Fibroblast of skin of left biceps (primary cell): Measurements from ENCODE around the gene ADGRE3.

ENCODE experiments used
- DNase-seq, 2 experiments: peaks; one replicate each; pipeline ENCODE4 v3.0.0-alpha.2; 2013; ENCODE audit warnings: low read depth in 2 of 2

Gene ADGRE3, protein sequence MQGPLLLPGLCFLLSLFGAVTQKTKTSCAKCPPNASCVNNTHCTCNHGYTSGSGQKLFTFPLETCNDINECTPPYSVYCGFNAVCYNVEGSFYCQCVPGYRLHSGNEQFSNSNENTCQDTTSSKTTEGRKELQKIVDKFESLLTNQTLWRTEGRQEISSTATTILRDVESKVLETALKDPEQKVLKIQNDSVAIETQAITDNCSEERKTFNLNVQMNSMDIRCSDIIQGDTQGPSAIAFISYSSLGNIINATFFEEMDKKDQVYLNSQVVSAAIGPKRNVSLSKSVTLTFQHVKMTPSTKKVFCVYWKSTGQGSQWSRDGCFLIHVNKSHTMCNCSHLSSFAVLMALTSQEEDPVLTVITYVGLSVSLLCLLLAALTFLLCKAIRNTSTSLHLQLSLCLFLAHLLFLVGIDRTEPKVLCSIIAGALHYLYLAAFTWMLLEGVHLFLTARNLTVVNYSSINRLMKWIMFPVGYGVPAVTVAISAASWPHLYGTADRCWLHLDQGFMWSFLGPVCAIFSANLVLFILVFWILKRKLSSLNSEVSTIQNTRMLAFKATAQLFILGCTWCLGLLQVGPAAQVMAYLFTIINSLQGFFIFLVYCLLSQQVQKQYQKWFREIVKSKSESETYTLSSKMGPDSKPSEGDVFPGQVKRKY

DNA sequence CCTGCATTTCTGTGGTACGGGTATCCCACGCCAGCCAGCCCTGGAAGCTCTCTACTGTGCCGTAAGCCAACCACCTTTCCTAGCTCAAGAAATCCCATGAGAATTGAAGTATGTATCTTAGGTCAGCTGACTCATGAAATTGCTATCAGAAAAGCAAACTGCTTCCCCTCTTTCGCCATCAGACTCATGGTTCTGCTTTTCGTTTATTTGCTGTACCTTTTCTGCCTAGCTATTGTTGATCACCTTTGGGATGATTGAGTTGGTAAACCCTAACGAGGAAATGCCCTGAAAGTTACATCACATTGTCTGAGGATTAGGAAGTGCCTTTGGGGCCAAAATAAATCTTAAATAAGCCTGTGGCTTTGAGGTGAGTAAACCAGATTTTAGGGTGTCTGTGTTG lies at the start of gene ADGRE3:
ADGRE3 (minus strand) TSS at position 81 of the 400 bp plus-strand sequence; CDS start at position 7, 74 bp downstream.
- DNase-seq = no peak

DNA sequence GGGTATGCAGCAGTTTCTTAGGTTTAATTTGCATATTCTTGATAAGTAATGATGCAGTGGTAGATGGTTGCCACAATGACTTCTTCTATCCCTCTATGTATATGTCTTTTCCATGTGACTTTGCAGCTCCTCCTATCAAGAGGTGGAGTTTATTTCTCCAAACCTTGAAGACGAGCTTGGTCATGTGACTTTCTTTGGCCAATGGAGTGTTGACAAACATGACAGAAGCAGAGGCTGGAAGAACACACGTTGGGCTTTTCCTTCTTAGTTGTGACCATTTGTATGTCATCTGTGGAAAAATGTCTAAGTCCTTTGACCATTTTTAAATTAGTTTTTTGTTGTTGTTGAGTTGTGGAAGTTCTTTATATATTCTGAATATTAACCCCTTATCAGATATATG lies 47.5 kb upstream of the ADGRE3 start:
- DNase-seq = no peak

DNA sequence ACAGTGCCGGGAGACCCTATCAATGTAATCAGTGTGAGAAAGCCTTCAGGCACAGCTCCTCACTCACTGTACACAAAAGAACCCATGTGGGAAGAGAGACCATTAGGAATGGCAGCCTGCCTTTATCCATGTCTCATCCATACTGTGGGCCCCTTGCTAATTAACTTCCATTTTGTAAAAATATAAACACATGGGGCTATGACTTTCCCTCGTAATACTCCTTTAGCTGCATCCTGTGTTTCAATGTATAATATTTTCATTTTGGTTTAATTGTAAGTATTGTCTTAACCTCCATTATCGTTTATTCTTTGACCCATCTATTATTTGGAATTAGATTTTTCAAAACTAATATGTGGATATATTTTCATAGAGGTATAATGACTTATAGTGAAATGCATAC lies 44.5 kb upstream of the ADGRE3 start:
- DNase-seq = no peak

DNA sequence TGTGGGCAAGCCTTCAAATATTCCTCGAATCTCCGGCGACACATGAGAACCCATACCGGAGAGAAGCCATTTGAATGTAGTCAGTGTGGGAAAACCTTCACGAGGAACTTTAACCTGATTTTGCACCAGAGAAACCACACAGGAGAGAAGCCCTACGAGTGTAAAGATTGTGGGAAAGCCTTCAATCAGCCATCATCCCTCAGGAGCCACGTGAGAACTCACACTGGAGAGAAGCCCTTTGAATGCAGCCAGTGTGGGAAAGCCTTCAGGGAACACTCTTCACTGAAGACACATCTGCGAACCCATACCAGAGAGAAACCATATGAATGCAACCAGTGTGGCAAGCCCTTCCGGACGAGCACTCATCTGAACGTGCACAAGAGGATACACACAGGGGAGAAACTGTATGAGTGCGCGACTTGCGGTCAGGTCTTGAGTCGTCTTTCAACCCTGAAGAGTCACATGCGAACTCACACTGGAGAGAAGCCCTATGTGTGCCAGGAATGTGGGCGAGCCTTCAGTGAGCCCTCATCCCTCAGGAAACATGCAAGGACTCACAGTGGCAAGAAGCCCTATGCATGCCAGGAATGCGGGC lies 44.0 kb upstream of the ADGRE3 start:
- no peak for DNase-seq

DNA sequence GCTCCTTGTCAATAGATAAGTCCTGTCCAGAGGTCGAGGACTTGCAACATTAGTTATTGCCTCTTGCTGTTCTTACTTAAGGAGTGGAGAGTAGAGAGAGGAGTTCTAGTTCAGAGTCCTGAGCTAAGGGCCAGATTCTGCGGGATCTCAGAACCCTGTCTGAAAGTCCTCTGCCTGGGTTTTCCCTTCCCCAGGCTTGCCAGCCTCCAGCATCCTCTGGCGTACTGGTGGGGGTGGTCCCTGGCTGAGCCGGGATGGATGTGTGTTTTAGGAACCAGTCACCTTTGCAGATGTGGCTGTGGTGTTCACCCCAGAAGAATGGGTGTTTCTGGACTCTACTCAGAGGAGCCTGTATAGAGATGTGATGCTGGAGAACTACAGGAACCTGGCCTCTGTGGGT lies 41.2 kb upstream of the ADGRE3 start:
- no peak for DNase-seq

DNA sequence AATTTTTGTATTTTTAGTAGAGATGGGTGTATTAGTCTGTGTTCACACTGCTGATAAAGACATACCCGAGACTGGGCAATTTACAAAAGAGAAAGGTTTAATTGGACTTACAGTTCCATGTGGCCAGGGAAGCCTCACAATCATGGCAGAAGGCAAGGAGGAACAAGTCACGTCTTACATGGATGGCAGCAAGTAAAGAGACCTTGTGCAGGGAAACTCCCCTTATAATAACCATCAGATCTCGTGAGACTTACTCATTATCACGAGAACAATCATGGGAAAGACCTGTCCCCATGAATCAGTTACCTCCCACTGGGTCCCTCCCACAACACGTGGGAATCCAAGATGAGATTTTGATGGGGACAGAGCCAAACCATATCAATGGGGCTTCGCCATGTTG lies 29.8 kb upstream of the ADGRE3 start:
- DNase-seq = no peak

DNA sequence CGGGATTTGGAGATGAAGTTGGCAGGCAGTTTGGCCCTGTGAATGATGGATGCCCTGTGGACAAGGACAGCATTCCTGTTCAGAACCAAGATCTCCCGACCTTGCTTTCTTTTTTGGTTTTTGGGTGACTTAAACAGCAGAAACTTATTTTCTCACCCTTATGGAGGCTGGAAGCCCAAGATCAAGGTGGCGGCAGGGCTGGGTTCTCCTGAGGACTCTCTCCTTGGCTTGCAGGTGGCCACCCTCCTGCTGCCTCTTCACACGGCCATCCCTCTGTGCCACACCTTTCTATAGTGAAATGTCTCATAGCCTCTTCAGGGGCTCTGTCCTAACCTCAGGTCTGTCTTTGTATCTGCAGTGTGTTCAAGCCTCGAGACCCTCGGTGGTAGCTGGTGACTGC lies 29.2 kb upstream of the ADGRE3 start:
- no peak for DNase-seq

DNA sequence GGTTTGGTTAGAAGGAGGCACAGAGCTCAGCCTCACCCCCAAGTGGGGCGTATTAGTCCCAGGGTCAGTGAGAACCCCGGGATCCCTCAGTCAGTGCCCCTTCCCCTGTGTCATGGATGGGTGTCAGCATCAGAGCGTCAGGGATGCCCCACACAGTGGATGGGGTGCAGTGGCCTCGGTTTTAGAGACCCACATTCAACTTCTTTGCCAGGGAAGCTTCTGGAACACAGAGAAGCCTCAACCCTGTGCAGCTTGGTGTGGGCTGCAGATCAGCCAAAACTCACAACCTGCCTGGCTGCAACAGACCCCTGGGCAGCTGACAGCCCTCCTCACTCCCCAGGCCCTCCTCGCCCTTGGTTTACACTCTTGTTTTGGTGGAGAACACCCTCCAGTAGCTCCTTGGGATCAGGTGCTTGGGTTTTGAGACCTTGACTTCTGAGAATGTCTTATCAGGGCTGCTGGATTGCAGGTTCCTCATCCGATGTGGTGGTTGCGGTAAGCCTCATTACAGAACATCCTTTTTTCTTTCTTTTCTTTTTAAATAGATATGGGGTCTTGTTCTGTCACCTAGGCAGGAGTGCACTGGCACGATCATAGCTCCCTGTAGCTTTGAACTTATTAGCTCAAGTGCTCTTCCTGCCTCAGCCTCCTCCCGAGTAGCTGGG lies 26.2 kb upstream of the ADGRE3 start:
- DNase-seq = no peak

DNA sequence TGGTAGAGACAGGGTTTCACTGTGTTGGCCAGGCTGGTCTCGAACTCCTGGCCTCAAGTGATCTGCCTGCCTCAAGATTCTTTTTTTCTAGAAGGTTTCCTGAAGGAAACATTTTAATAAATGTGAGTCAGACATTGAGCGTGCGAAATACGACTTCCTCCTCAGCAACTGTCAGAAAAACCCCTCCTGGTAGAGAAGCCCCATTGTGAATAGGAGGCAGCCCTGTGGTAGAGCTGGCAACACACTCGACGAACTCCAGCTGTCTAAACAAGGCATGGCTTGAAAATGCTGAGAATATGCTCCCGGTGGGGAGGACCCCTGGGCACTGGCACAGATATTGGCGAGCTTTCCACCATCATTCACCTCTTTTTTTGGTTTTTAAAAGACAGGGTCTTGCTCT lies 25.0 kb upstream of the ADGRE3 start:
- DNase-seq = no peak

DNA sequence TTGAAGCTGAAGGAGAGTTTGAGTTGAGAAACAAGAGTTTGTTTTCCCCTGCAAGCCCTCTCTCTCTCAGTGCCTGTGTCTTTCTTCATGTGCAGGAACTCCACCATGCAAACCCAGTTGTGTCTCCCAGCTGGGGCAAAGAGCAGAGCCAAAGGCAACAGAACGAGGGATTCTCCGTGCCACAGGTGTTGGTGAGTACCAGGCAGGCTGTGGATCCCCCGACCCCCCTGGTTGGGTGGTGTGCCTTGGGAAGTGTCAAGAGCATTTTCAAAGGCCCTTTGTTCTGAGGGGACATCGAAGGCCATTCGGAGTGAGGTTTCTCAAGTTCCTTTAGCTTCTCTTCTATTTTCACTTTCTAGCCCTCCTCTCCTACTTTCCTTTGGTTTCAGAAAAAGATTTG lies 20.8 kb upstream of the ADGRE3 start:
- DNase-seq = no peak

DNA sequence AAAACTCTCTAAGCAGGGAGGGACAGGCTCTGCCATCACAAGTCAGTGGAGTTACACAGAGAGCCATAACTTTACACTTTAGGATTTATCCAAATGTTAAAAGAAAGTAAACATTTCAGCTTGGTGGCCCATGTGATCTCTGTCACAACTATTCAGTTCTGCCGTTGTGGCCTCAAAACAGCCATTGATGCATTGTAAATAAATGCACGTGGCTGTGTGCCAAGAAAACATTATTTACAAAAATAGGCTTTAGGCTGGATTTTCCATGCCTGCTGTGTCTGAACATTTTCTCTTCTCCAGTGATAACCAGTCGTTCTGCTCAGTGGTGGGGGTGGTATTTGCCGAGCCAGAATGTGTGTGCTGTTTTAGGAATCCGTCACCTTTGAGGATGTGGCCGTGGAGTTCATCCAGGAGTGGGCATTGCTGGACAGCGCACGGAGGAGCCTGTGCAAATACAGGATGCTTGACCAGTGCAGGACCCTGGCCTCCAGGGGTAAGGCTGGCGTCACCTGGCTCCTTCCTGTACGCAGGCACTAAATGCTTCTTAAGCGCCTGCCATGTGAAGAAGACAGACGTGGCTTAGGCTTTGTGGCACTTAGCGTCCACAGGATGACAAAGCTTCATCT lies 20.1 kb upstream of the ADGRE3 start:
- no peak for DNase-seq

DNA sequence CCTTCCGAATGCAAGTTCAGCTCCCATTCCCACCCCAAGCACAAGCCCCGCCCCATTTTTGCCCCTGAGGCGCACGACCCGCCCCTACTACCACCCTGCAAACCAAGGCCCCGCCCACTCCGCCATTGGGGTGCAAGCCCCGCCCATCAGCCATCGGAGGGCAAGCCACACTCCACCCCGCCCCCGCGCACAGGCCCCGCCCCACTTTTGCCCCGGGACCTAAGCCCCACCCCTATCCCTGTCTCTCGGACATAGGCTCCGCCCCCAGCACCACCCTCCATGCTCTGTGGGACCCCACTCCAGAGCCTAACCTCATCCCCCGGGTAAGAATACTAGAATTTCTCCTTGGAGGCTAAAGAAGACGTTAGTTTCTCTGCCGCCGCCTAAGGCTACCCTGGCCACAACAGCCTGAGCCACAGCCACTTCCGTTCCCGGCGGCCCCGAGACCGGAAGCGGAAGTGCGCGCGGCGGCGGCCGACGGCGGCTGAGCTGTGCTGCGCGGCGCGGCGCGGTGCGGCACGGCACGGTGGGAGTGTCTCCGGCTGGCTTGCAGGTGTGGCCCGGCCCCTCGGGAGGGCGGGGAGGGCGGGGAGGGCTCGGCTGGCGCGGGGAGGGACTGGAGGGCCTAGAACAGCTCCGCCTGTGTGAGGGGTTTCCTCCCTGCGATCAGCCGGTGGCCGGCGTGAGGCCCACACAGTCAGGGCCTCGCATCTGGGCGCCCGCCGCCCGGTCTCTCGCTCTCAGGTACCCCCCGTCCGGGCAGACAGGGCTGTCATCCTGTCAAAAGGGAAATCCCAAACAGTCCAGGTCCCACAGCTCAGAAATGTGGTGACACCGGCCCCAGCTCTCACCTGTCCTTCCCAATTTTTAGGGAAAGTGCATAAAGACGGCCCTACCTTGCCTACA lies 15.2 kb upstream of the ADGRE3 start, which contains the start of gene ZNF333:
ZNF333 (plus strand) TSS at position 451 of the 906 bp plus-strand sequence. CDS start 3,444 bp downstream, outside the sequence.
- peak; percentile 61 to 70 for DNase-seq

DNA sequence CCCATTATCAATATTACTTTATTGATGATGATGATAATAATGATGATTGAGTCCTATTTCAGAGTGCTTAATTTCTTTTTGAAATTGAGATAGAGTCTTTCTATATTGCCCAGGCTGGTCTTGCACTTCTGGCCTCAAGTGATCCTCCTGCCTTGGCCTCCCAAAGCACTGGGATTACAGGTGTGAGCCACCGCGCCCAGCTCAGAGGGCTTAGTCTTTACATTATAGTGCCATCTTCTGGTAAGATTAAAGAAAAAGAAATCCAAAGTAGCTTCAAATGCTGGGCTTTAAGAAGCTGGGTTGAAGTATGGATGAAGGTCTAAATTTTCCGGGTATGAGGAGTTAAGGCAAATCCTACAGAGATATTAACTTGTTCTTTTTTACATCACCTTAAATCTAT lies 11.8 kb upstream of the ADGRE3 start:
- no peak for DNase-seq

DNA sequence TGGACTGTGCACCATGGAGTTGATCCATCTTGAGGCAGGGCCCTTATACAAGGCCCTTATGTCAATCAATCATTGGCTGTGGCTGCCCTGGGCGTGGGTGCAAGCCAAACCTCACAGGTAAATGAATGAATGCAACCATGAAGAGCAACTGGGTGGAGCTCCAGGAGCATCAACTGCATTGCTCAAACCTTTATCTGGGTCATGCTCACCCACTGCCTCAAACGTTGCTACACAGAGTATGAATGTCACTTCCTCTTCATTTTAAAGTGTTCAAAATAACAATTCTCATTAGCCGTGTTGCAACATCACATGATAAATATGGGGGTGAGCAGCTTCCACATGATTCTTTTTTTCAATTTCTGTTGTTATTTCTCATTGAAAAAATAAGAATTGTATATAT lies 8.8 kb upstream of the ADGRE3 start:
- no peak for DNase-seq

DNA sequence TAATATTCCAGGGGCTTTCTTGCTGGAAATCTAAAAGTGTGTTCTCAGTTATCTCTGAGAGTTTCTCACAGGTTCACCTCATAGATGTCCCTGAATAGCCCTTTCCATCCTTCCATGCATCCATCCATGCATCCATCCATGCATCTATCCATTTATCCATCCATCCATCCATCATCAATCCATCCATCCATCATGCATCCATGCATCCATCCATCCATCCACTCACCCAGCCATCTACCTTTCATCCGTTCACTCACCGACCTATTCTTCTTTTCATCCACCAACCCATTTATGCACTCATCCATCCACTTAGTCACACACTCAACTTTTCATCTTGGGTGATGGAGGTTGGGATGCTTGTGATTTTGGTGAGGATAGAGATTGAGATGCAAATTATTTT lies 7.4 kb upstream of the ADGRE3 start:
- no peak for DNase-seq

DNA sequence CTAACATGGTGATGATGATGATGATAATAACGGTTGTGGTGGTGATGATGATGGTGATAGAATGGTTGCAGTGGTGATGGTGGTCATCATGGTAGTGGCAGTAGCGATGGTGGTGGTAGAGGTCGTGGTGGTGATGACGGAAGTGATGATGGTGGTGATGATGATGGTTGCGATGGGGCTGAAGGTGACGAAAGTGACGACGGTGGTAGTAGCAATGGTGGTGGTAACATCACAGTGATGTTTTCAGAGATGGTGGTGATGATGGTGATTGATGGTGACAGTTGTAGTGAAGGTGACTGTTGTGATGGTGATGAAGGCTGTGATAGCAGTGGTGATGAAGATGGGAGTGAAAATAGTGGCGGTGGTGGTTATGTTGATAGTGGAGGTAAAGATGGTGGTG lies 3.6 kb upstream of the ADGRE3 start:
- DNase-seq = no peak

DNA sequence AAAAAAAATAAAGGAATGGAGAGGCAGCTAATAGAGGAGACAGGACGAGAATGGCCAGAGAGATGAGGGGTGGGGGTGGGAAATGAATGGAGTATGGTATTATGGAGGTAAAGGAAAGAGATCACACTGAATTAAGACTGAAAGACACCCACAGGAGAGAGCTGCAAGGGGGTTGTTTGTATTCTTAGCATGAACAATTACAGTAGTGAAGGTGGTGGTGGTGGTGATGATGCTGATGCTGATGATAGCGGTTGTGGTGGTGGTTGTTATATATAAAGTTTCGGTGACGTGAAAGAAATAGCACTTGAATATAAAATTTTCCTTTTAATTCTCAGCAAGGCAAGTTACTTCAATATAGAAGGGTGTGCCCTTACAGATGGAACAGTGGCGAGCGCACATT lies 2.8 kb upstream of the ADGRE3 start:
- DNase-seq = no peak

DNA sequence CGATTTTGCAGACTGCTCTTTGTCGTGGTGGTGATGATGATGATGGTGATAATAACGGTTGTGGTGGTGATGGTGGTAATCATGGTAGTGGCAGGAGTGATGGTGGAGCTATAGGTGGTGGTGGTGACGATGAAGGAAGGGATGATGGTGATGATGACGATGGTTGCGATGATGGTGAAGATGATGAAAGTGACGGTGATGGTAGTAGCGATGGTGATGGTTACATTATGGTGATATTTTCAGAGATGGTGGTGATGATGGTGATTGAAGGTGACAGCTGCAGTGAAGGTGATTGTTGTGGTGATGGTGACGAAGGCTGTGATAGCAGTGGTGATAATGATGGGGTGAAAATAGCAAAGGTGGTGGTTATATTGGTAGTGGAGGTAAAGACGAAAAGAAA lies 2.1 kb upstream of the ADGRE3 start:
- DNase-seq = no peak

DNA sequence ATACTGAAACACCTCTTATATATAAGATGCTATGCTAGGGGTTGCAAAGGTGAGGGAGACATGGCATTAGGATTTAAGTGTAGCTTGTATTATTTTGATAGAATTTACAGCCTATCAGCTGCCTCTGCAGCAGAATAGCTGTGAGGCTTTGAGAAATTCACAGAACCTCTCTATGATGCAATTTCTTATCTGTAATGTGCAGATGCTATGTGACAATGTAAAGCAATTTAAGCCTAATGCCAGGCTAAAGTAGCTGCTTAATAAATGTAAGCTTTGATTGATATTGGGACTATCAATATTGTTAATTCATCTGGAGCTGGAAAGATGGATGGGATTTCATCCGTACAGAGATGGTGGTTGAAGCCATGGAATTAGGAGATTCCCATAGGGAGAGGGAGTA lies 1.6 kb downstream of the ADGRE3 start:
- DNase-seq = no peak

DNA sequence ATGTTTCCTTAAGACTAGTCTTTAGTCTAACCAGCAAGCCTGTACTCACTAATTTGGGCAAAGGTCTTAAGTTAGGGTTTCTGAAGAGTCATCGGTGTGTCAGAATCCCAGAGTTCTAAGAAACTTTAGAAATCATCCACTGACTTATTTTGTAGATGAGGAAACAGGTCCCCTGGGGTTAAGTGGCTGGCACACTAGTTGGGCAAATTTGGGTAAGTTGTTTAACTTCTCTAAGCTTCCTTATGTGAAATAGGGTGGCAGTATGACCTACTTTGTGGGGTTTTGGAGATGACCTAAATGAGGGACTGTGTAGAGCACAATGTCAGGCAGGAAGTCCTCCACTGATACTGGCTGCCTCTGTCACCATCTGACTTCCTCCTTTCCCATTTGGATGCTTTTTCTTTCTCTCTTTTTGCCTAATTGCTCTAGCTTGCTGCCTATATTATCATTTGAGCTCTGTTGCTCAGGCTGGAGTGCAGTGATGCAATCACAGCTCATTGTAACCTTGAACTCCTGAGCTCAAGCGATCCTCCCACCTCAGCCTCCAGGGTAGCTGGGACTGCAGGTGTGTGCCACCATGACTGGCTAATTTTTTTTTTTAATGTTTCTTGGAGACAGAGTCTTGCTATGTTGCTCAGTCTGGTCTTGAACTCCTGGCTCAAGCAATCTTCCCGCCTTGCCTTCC lies 2.3 kb downstream of the ADGRE3 start:
- no peak for DNase-seq
